KOPT-K1 (cell line): ENCODE results near the gene TTBK2.

Source experiments
- H3K27ac ChIP-seq: fragments of 200-600 bp; sonication (generic); 2 replicates; pipeline ENCODE4 v1.5.1; 2016; ENCODE audit warnings: antibody characterized with exemption, mild to moderate bottlenecking, low read depth, low read length; ENCODE audit not compliant: poor library complexity, severe bottlenecking
- H3K36me3 ChIP-seq: fragments of 200-600 bp; sonication (generic); 2 replicates; pipeline ENCODE4 v1.5.1; 2017; ENCODE audit warnings: antibody characterized with exemption, mild to moderate bottlenecking, low read length, moderate library complexity; ENCODE audit not compliant: insufficient read depth
- H3K9me3 ChIP-seq: fragments of 200-600 bp; sonication (generic); 2 replicates; pipeline ENCODE4 v1.5.1; 2017; ENCODE audit warnings: antibody characterized with exemption, low read length, mild to moderate bottlenecking; ENCODE audit not compliant: insufficient read depth, poor library complexity, severe bottlenecking

Gene TTBK2

DNA sequence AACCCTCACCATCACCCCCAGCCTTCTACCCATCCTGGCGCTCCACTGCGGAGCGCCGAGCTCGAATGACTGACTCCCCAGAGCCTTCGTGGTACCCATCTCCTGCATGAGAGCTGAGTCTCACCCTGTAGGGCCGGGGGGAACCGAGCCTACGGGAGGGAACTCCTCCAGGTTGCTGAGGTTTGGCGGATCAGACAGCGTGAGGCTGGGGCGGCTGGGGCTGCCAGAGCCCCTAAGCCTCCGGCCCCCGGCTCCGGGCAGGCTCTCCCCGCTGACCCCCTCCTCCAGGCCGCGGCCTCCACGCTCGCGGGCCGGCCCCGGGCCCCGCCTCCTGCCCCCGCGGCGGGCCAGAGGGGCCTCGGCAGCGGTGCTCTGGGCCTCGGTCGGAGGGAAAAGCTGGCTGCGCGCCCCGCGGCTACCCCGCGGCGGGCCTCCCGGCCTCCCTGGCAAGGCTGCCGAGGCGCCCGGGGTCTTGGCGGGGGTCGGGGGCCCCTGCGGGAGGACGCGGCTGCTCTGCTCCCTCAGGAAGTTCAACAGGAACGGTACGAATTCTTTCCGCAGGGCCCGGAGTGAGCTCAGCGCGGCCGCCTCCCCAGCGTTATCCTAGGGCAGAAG, 184.3 kb downstream of the TTBK2 start:
- Histone ChIP-seq H3K36me3 (peaks cover 42% of the 10 kb centered on the region), H3K27ac (peak overlapping the region; percentile 94), H3K9me3 (no peaks in the 10 kb centered on the region)

DNA sequence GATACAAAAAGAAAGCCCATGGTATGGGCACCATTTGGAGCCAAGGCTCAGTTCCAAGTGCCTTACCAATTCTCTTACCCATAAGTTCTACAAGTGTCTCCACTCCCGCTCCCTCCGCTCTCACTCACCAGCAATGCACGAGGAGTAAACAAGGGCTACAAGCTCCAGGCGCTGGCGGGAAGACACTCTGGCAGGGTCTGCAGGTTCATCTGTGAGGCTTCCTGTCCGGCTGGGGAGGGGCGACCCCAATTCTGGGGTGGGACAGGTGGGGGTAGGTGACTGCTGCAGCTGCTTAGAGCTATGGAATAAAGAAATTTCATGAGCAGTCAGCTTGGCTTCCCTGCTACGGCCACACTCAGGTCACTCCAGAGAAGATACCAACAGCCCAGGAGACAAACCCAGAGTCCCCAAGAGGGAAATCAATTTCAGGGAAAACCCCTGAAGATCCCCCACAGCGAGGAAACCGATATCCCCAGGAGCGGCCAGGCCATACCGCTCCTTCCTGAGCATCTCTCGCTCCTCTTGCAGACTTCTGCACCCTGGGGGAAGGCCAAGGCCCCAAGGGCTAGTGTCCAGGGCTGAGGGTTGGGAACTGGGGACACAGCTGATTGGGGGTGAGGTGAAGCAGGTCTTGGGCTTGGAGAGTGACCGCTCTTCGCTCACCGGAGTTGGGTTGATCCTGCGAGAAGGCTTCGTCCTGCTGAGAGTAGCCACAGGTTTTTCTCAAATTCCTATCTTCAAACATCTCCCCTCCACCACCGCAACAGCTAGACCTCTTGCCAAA, 185.0 kb downstream of the TTBK2 start:
- peak overlapping the region; percentile 94 for H3K27ac ChIP-seq
- peaks cover 49% of the 10 kb centered on the region for H3K36me3 ChIP-seq
- H3K9me3 ChIP-seq, result no peaks in the 10 kb centered on the region

DNA sequence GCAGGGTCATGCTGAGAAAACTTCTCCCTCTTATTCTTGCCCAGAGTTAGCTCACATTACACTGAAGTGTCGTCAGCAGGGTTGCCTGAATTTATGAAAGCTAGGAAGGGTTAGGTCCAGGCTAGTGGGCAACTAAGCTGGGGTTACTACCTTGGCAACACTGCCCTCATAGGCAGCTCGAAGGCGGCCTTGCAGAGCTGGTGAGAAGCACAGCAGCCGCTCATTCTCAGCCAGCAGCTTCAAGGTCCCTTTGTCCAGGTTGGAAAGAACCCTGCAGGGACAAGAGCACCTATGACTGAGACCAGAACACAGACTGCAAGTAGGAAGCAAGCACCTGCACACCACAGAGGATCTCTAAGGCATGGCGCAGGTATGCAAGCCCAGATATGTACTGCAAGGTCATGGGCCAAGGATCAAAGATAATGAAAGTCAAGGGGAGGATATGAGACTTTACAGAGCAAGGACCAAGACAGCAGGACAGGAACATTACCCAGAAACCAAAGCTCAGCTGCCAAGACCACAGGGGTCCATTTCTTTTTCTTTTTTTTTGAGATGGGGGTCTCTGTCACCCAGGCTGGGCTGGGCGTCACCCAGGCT, 186.4 kb downstream of the TTBK2 start:
- Histone ChIP-seq H3K9me3 (no peaks in the 10 kb centered on the region), H3K27ac (no peak overlapping the region), H3K36me3 (peaks cover 63% of the 10 kb centered on the region)

DNA sequence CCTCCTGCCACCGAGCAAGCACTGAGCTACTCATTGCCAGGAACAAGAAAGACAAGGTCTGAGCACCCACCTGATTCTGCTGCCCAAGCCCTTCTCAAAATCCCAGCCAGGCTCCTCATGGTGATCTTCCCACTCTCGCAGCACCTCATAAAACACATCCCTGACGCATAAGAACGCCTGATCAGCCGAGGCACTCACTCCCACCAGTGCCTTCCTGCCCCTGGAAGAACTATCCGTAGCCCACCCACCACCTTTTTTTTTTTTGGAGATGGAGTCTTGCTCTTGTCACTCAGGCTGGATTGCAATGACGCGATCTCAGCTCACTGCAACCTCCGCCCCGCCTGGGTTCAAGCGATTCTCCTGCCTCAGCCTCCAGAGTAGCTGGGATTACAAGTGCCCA, 187.6 kb downstream of the TTBK2 start:
- H3K27ac ChIP-seq, result no peak overlapping the region
- peaks cover 74% of the 10 kb centered on the region for H3K36me3 ChIP-seq
- no peaks in the 10 kb centered on the region for H3K9me3 ChIP-seq

DNA sequence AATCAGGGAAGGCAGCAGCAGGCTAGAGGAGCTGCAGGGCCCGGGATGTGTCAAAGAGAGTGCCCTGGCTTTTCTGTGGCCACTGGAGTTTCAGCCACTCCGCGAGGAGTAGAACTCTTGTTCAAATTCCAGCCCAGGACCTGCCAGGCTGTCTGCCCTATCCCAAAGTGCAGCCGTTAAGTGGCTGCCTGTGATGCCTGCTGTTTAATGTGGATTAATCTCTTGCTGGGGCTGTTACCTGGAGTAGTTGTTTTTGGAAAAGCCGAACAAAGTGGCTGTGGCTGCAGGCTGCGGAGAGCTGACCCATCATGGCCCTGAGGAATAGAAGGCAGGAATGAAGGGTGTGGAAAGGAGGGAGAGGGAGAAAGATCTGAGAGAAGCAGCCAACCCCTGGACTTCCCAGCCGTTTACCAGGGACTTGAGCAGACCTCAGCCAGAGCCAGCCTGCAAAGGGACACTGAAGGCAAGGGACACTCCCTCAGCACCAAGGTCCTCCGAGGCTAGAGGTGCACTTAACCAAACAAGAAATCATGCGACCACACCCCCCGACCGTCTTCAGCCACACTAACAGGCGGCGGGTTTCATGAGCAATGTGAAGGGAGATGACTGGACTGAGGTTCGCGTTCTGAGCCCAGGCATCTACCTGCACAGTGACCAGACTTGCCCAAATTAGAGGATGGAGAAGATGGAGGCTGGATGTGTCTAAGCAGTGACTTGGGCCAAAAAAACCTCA, 188.3 kb downstream of the TTBK2 start:
- Histone ChIP-seq H3K27ac (no peak overlapping the region), H3K9me3 (no peaks in the 10 kb centered on the region), H3K36me3 (peaks cover 82% of the 10 kb centered on the region)

DNA sequence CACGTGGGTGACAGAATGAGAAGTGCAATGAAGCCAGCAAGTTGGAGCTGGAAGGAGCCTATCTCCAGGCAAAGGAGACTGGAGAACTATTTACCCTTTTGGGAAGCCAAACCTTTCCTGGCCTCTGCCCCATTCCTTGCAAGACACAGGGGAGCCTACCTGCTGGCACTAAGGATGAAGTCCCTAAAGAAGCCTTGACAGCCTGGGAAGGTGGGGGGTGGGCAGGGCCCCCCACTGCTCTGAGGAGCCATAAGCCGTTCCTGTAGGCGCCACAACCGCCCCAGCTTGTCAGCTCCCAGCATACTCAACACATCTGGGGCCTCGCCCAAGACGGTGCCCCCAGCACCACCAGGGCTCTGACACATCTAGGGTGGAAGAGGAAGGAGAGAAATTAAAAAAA, 189.1 kb downstream of the TTBK2 start:
- no peak overlapping the region for H3K27ac ChIP-seq
- peaks cover 90% of the 10 kb centered on the region for H3K36me3 ChIP-seq
- H3K9me3 ChIP-seq, result no peaks in the 10 kb centered on the region

DNA sequence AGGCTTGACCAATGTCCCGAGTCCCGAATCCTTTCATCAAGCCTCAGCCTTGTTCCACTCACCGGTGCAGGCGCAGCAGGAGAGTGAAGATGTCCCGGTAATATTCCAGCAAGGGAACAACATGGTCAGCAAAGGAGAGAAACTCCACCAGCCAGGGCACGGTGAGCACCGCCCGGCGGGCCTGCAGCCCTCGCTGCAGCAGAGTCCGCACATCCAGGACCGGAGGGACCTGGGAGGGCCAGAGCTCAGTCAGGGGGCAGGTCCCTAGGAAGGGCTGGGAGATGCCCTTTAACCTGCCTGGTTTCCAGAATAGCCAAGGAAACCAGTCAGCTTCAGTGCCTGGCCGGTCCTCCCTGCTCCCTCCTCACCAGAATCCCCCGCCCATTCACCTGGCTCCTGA, 190.0 kb downstream of the TTBK2 start:
- H3K36me3 ChIP-seq, result peaks cover 99% of the 10 kb centered on the region
- H3K27ac ChIP-seq, result no peak overlapping the region
- H3K9me3 ChIP-seq, result no peaks in the 10 kb centered on the region

DNA sequence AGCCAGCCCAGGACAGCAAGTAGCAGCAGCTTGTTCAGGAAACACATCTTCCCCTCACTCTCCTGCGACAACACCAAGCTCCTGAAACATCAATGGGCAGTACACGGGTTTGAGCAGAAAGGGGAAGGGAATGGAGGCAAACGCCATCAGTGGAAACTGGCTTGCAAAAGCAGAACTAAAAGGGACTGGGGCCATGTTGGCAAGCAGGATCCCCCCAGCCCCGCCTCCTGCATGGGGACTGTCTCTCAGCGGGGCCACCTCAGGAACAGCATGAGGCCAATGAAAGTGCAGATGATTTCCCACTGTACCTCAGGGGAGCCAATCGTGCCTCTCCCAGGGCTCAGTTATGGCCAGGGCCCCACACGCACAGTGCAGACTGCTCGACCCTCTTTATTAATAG, 190.4 kb downstream of the TTBK2 start:
- H3K36me3 ChIP-seq, result peaks cover 100% of the 10 kb centered on the region
- H3K27ac ChIP-seq, result no peak overlapping the region
- no peaks in the 10 kb centered on the region for H3K9me3 ChIP-seq

DNA sequence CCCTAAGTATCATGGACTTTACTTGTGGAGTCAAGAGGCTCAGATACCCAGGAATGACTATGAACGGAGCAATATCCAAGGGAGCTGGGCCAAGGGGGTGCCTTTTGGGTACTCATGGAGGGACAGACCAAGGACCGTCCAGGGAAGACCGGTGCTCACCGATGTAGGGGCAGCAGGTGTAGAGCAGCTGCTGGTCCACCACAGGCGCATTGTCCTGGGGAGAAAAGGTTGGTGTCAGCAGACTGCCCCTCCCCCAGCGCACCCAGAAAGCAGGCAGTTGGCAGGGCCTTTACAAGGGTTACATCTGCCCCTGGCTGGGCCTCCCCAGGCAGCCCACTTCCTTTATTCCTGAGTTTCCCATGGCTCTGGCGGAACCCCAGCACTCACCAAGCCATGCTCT, 191.2 kb downstream of the TTBK2 start:
- Histone ChIP-seq H3K27ac (no peak overlapping the region), H3K36me3 (peaks cover 100% of the 10 kb centered on the region), H3K9me3 (no peaks in the 10 kb centered on the region)

DNA sequence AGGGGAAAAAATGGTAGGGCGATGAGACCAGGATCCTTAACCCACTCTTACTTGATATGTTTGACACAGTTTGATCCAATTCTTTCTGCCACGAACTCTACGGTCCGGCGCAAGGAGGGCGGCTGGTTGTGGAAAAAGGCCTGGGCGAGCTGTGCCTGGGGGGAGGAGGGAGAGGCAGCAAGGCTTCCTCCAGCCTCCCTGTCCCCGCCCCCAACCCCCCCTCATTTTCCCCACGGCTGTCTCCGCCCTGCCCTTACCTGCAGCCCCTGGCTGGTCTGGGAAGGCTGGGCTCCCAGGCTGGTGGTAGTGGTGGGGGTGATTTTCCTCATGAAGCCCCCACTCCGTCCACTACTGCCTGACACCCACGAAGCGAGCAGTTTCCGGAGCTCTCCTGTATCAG, 191.6 kb downstream of the TTBK2 start:
- Histone ChIP-seq H3K9me3 (no peaks in the 10 kb centered on the region), H3K27ac (no peak overlapping the region), H3K36me3 (peaks cover 100% of the 10 kb centered on the region)

DNA sequence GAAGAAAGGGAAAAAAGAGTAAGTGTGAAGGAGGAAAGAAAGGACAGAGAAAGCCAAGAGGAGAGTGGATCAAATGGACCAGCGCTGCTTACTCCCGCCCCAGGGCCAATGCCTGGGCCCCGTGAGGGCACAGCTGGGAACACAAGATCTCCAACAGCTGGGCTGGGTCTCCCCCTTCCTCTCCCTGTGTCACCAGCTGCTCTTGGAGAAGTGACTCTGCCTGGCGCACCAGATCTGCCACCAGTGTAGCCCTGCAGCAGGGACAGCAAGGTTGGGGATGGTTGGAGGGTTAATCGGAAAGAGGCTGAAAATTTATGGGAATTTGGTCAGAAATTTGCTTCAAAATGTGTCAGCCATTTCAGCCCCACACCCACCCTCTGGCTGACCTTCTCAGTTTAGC, 192.0 kb downstream of the TTBK2 start:
- no peak overlapping the region for H3K27ac ChIP-seq
- H3K36me3 ChIP-seq, result peaks cover 100% of the 10 kb centered on the region
- H3K9me3 ChIP-seq, result no peaks in the 10 kb centered on the region

DNA sequence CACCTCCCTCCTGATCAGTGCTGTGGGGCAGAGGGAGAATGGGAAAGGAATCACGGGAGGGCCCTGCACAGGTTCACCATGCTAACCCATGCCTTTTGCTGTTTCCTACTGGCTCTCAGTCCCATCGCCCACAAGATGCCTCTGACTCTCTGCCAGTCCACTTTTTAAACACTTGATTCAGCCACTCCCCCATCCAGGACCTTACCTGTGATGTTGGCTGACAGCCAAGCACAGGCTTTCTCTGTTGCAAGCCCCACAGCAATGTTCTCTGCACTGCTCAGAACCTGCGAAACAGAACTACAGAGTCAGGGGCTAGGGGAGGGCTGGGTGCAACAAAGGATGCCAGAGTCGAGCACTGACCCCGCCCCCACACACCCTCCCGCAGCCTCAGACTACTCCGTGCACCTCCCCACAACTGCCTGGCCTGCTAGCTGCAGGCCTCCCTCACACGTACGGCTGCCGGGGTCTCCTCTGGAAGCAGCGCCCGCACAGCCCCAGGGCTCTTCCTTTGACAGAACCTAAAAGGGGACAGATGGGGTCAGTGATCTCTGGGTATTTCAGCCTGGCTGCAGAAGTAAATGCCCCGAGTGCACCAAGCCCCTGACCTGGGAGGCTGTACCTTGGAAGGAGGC, 192.7 kb downstream of the TTBK2 start:
- H3K9me3 ChIP-seq, result no peaks in the 10 kb centered on the region
- H3K27ac ChIP-seq, result no peak overlapping the region
- H3K36me3 ChIP-seq, result peaks cover 100% of the 10 kb centered on the region

DNA sequence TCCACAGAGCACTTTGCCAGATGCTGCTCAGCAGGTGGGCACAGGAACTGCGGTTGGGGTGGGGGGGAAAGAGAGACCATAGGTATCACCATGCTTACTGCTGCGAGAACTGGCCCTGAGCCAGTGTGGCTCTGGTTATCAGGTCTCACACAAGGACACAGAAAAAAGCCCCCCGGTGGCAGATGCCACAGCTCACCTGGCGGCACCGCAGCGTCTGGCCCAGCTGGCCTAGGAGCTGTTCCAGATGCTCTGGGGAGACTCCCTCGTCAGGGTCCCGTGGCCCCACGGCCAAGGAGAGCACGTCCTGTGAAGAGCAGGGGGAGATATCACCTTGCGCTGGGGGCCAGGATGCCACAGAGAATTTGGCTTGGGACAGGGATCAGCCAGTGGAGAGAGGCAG, 194.5 kb downstream of the TTBK2 start:
- Histone ChIP-seq H3K36me3 (peaks cover 100% of the 10 kb centered on the region), H3K9me3 (no peaks in the 10 kb centered on the region), H3K27ac (no peak overlapping the region)

DNA sequence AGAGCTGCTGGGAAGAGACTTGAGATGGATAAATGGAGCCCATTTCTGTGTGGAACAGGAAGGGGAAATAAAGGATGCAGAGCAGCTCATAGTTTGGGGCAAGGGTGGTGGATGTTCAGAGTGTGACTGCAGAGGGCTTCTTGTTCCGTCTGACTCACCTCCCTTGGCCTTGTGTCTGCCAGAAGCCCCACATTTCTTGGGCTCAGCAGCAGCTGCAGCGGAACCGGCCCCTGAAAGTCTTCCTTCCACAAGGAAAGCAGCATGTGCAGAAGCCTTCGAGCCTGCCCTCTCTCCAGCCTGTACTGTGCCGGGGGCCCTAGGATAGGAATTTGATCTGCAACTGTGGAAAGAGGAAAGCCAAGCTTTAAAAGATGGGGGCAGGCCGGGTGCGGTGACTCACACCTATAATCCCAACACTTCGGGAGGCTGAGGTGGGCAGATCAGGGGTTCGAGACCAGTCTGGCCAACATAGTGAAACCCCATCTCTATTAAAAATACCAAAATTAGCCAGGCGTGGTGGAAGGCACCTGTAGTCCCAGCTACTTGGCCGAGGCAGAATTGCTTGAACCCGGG, 195.2 kb downstream of the TTBK2 start:
- H3K36me3 ChIP-seq, result peaks cover 99% of the 10 kb centered on the region
- H3K9me3 ChIP-seq, result no peaks in the 10 kb centered on the region
- H3K27ac ChIP-seq, result no peak overlapping the region
